ENCODE measurements around the gene DNASE2B.

The DNASE2B gene

DNA sequence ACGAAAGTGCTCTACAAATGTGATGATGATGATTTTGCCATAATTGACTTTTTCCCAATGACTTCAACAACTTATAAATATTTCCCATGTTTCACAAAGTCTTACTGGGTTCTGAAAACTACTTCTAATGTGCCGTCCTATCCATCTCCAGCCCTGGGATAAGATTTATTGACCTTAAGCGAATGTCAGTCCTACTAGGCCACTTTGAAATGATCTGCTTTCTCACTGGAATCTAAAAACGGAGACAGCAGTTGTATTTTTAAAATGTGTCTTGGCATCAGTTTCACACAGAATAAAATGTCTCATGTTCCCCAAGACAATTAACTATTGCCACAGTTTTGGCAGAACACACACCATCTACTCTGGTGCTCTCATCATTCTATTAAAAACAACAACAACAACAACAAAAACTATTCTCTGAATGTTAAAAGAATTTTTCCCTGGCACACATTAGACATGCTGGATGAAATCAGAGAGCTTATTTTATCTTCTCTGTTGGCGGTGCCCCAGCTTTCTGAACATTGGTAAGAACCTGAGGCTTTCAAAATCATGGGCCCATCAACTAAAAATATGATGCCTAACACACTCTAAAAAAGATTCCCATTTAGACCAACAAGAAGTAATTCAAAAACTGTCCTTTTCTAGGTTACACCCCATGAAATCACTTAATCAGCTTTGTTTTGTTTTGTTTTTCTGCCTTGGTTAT is 23.1 kb upstream of the DNASE2B start:
- FAIRE-seq = peak; percentile 79

DNA sequence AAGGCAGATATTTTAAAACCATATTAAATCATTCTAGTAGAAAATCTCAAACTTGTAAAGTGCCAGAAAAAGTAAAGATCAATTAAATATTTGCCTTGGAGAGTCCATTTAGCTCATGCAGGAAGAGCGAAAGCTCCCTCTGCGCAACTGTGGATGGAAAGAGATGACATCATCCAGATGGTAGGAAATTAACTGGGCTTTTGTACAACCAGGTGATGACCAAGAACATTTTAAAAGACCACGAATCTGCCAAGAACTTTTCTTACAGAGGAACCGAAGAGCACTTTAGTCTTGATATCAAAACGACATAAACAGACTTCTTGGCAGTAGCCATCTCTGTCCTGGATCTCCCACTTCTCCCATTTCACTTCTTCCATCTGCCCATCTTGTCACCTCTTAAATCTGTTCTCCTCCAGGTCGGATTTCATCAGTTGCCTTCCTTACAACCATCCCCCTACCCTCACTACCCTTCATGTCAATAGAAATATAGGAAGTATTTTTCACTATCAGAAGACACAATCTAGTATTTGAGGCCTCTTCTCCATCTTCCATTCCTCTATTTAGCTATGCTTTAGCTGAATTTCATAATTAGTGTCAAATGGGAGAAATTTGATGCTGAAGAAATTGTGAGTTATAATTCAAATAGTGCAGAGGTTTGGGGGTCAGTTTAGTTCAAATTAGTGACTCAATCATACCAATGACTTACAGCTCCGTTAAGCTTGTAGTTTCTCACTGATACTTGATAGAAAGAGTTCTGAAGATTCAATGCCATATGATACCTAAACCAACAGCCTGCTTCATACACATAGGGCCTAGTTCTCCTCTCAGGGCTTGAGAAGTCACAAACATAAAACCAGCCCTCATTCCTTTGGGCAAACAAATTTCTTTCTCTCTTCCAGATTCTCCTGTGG is 22.0 kb upstream of the DNASE2B start:
- no peak for FAIRE-seq

DNA sequence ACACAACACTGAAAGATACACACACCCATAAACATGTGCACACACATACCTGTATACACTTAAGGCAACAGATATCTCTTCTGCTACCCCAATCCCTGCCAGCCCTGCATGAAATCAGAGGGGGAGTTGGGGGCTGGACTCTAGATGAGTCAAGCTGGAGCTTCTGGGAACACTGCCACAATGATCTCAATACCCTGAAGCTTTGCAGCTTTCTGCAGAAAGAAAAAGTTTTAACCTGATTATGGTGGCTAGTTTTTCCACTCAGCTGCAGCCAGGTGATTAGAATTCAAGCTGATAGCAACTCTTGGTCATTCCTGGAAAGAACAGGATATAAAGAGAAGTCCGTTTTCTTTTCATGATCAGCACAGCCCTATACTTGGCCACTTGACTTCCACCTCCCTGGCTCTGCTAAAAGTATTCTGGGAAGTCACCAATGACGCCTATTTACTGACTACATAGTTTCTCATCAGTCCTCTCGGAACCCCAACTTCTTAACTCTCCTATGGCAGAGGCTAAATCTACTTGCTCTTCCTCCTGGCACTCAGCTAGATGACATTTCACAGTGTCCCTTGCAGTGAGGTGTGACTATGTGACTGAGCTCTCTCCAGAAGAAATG is 20.7 kb upstream of the DNASE2B start:
- FAIRE-seq = no peak

DNA sequence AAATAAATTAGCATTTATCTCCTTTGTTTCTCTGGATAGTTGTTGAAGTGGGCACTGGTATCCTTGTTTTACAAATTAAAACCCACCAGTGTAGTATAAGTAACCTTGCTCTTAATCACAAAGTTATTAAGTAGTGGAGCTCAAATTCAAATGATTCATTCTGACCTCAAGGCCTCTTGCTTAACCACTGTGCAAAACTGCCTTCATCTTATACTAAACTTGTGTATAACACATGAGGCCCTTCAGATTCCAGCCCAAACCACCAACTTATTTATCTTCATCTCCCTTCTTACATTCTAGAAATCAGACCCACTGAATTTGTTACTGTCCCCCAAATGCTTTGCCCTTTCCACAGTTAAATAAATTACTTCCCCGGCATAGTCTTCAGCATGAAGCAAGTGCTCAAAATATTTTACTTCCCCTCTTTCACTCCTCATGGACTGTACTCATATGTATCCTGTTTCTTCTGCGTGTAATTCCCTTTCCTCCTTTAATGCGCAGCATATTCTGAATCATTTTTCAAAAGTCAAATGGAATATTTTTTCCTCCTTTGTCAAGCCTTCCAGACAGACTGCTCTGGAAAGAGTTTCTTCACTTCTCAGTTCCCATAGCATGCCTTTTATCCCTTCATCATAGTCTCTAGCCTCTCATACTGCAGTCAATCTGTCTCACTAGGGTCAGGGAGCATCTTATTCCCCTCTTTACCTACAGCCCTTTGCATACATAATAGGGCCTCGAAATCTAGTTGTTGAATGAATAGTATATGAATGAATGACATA is 19.0 kb upstream of the DNASE2B start:
- no peak for FAIRE-seq

DNA sequence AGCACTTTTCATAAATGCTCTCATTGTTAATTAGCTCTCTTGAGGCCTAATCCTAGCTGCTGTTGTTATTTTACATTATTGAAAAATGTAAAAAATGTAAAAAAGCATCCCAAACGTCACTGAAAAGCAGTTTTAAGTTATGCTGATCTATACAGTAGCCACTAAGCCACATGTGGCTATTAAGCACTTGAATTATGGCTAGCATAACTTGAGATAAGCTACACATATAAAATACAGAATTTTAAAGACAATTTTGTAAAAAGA is 18.4 kb upstream of the DNASE2B start:
- no peak for FAIRE-seq

DNA sequence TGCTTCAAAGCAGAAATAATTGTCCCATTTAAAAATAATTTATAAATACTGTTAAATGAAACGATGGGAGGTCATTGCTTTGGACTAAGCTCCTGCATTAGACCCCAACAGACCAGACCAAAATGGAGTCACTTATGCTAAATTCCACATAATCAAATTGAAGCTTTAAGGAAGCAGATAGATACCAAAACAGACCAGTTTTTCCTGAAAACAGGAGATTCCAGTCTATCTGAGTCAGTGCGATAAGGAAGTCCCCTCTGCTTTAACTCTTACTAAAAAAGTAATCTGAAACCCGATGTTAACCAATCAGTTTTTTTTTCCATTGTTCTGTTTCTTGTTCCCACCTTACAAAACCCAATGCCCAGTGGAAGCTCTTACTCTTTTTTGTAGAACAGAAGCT is 16.2 kb upstream of the DNASE2B start:
- no peak for FAIRE-seq

DNA sequence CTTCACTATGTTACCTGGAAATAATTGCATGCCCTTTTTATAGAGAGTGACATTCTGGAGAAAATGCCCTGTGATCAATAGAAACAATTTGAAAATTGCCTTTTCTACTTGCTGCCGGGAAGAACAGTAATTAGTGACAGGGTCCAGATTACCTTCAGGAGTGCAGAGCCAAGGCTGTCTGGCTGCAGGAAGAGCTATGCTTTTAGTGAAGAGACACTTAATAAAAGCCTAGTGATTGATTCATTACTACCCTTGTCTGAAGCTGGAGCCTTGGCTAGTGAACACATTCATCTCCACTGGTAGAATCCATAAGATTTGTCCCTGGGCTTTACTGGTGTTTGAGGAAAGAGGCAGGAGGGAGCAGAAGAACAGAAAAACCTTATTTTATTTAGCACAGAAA is 12.9 kb upstream of the DNASE2B start:
- FAIRE-seq = no peak

DNA sequence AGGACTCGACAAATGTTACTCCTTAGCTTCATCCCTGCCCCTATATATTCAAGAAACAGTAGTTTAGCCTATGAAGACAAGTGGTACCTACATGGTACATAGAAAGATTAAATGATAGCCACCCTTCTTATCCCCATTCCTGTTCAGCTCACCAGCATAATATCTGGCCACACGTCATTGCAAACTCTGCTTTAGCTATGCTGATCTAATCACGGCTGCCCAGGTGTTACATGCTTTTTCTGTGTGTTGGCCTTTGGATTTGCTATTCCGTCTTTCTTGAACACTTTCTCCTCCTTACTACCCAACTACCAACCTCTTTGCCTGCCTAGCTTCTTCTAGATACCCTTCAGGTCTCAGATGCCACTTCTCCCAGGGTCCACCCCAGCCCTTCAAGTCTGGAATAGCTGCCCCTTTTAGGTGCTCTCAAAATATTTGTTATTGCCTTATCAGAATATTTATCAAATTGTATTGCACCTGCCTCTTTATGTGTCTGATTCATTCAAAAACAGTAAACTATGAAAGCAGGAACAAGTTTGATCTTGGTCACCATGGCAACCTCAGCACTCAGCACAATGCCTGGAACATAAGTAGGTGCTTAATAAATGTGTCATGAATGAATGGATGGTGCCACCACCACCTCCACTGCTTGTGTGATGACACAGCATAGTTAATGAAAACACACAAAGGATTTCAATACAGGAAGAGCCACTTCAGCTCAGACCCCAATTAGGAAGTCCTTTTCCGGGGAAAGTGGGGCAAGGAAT is 11.4 kb upstream of the DNASE2B start:
- FAIRE-seq = no peak

DNA sequence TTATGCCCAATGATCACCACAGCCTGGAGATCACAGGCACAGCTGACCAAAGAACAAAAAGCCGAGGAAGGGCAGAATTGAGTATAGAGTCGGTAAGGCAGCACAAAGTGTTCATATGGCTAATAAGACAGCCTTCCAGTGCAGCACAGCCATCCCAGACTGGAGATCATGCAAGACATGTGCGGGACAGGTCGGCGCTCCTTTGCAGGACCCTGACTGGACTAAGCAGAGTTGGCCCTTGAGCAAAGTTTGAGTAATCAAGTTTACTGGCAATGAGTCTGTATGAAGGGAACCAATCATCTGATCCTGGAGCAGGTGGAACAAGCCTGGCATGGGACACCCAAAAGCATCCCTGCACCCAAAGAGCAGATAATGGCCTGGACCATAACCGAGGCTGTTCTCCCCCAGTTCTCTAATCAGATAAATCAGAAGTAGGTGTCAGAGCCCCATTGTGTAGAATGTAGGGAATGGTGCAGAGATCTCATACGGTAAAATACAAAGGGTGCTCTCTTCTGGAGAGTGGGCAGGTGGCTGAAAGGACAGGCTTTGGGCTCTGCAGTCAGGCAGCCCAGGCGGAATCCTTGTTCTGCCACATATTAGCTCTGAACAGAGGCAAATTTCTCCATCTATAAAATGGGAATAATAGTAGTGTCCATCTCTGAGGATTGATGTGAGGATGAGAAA is 10.7 kb upstream of the DNASE2B start:
- FAIRE-seq = no peak

DNA sequence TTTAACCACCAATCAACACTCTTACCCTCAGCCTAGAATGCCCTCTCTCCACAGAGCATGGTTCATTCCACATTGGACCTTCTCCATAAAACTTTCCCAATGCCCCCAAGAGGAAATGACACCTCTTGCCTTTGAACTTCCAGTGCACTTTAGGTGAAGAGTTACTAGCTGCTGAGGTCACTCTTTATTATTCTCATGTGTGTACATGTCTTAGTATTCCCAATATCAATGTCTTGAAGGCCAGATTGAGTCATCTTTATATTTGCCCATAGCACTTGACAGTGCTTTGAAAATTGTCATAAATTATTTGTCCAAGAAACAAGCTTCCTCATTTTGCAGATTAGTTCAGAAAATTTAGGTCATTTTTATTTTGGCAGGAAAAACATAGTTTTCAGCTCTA is 8.1 kb upstream of the DNASE2B start:
- FAIRE-seq = no peak

DNA sequence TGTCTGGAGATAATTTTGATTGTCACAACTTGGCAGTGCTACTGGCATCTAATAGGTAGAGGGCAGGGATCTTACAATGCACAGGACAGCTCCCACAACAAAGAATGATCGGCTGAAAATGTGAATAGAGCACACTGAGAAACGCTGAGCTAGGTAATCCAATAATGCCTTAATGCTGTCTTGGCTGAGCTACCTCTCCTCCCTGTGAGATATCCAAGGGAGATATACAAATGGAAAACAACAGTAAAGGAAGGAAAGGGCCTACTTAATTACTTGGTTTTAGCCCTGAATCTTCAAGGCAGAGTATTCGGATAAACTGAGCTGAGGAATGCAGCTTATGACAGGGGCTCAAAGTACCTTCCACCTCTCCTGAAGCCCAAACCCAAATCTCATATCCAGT is 2.9 kb downstream of the DNASE2B start:
- no peak for FAIRE-seq

DNA sequence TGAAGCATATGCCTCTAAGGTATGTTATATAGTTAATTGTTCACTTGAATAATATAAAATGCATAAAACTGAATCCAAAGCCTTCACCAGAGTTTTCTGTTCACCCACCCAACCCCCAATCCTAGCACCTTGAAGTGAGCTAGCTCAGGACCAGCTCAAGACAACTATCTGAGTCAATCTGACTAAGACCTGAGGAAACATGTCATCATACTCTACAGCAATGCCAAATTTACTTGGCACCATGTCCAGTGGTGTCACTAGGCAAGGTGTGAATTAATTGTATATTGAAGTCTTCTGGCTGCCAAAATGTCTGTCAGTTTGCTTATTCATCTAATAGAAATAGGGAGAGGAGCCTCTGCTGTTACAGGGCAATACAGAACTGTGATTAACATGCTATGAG is 3.8 kb downstream of the DNASE2B start:
- FAIRE-seq = no peak

DNA sequence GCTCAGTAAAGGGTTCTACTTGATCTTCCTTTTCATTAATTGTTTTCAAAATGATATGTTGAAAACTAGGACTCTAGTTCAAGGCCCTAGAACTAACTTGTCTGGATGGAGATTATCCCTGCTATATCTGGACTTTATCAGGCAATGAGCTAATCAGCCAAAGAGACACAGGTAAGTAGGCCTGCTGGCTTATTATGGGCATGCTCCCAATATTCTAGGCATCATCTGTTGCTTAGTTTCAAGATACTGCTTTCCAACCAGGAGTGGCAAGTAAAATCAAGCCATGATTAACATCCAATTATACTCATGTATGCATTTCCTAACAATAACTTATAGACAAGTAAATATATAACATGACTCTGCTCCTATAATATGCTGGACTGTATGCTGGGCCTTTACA is 4.2 kb downstream of the DNASE2B start:
- FAIRE-seq = no peak

DNA sequence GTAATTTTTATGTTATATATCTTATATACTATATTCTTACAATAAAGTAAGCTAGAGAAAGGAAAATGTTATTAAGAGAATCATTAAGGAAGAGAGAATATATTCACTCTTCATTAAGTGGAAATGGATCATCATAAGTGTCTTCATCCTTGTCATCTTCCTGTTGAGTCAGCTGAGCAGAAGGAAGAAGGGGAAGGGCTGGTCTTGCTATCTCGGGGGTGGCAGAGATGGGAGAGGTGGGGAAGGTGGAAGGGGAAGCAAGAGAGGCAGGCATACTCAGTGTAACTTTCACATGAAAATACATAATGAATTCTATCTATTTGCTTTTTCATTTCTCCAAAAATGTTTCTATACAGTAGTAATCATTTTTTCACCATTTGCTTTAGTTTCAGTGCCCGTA is 5.1 kb downstream of the DNASE2B start:
- no peak for FAIRE-seq

DNA sequence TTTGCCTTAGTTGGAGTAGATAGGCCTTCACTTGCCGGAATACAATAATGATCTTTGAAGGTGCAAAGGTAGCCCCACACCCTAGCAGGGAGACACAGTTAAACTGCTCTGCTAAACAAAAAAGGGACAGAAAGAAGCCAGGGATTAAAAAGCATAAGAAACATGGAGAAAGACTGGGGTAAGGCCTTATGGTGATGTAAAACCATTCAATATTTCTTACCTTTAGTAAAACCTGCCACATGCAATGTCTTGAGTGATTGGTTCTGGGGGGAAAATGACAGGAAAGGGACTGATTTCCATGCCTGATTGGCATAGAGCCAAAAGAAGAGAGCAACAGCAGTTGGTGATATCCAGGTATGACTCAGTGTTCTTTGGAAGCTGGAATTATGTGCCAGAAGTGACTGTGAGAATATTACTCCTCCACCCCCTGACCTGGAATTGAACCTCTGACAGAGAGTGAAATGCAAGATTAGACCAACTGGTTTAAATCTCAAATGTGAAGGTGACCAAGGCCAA is 8.1 kb downstream of the DNASE2B start:
- no peak for FAIRE-seq

DNA sequence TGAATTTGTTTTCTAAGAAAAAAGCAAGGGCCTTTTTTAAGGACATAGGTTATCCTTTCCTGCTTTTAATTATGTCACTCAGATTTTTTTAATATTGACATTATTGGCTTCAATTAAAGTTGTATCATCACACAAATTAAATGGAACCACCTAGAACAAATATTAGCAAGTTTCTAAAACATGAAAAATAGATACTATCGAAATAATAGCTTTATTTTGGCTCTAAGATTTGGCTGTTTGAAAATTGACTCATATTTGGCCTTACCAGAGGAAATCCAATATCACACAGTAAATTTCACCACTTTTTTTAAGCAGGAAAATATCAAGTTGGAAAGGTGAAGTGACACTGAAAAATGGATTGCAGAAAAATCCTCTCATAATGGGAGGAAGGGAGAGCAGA is 9.2 kb downstream of the DNASE2B start:
- no peak for FAIRE-seq

DNA sequence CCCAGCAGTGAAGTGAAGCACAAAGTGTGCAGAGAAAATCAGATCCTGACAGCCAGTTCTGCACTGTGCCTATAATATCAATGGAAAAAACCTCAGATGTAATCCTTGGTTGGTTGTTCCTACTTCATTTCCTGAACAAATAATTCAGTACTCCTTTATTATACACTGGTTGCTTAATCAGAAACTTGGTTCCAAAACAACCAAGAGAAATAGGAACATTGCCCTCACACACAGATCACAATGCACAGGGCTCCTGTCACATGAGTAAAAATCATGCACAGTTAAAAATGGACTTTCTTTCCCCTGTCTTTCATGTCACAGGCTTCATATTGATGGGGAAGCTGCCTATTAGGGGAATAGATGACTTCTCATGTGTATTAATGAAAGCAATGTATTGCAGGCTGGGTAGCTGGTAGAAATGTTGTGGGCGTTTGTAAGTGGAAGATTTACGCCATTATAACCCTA is 9.7 kb downstream of the DNASE2B start:
- no peak for FAIRE-seq

DNA sequence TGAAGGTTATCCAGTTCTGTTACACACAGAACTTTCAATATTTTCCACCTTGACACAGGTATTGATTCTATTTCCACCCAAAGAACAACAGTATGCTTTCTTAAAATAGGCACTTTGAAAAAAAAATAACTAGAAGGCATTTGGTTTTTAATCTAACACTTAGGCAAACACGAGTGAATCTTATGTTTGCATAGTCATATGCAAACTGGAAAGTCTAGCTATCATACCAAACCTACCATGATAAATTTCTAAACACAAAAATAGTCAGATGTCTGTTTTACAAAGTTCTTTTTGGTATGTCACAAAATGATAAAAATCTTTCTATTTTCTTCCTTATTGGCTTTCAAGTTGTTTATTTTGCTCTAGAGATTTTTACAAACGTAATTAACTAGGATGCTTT is 11.6 kb downstream of the DNASE2B start:
- FAIRE-seq = no peak

DNA sequence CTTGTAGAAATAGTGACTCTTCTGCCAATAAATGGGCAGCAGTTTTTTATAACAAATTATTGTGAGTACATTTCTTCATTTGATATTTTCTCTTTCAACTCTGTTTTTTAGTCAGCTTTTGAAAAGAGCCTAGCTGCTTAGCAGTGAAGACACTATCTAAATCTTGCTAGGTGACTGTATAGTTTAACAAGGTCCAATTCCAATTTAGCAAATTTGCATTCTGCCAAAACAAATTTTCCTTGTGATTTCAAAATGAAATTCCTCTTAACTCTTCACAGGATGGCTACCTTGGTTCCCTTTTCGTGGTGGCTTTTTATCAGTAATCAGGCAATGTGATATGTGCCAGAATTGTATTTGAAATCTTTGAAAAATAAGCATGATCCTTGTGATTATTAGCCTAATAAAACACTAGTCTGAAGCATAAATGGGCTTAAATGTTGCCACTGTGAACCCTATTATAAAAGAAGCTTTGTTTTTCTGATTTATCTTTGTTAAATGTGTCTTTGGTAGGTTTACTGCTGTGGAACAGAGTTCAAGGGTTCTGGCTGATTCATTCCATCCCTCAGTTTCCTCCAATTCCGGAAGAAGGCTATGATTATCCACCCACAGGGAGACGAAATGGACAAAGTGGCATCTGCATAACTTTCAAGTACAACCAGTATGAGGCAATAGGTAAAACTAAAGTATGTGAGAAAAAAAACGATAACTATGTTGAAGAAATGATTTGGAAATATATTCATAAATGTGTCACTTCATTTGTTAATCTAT is 12.2 kb downstream of the DNASE2B start:
- no peak for FAIRE-seq

DNA sequence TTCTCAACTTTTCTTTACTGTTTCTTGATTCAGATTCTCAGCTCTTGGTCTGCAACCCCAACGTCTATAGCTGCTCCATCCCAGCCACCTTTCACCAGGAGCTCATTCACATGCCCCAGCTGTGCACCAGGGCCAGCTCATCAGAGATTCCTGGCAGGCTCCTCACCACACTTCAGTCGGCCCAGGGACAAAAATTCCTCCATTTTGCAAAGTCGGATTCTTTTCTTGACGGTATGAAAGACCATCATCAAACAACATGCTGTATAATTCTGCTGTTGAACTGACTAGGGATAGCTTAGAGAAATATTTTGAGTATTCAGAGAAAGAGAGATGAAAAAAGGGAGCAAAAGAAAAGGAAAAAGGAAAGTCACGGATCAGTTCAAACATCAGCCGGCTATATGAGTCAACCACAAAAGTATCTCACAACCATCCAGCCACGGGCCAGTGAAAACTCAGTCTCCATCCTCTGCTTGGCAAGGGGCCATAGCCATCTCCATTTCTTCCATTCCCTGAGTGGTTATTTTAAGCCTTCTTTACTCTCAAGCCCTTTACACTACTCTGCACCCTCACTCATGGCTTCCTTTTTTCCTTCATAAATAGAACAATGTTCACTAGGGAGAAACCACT is 14.1 kb downstream of the DNASE2B start:
- no peak for FAIRE-seq
